Right ventricle myocardium inferior (tissue), 1 donor: ENCODE results near the gene ZNF785. TPM values are rescaled to one million over a fixed set of nuclear protein-coding genes. Genes with fewer than 3 reads are reported as not detected.
A peak's percentile ranks its signal among the peaks of the same experiment; 100 is the strongest.
"Not testable (repeated sequence)": the region's sequence is repeated elsewhere in the genome, so short reads cannot be mapped to it uniquely, and the experiment has no call there.

Source experiments
- ATAC-seq: fragments of 200-7000 bp; cut with Tn5 transposase; one replicate; pipeline ENCODE4 v1.9.1; 2020; ENCODE audit warnings: mild to moderate bottlenecking, moderate library complexity
- DNase-seq: peaks from one replicate; pipeline ENCODE4 v3.0.0; 2021; ENCODE audit errors: missing footprints
- intact Hi-C: fragments of 100-400 bp; cut with DNase I; formaldehyde crosslinking; loops from one replicate; pipeline ENCODE4 v1.11.0; 2022
- total RNA-seq: library from RNA; stranded (reverse); fragmentation: NEBNext Ultra II Directional; extraction: Animal tissue kit (Norgen Biotek cat#: 25700); gene quantifications from one replicate; pipeline ENCODE4 v1.2.1, GENCODE V29; 2021
- donor health status: DM: no; HTN: yes; CAD: no; lungs with severe emphysema.

Gene ZNF785
- total RNA-seq, 1 donor from 2014 or later = 7.6 TPM

- DNase-seq (no peak), ATAC-seq (peak; percentile 3)
- intact Hi-C loops = no loop called here
Observed at GRCh38 chr16:30604316-30604947, 18.9 kb upstream of the ZNF785 start.

GRCh38 chr16:30603945-30604315 is 18.4 kb upstream of the ZNF785 start:
- intact Hi-C loops = no loop called here
- ATAC-seq (peak; percentile 38), DNase-seq (no peak)

- no peak for ATAC-seq
- no peak for DNase-seq
- intact Hi-C loops = no loop called here
Observed at GRCh38 chr16:30602616-30603277, 17.2 kb upstream of the ZNF785 start.

- DNase-seq (no peak), ATAC-seq (no peak)
- intact Hi-C loops = no loop called here
Observed at GRCh38 chr16:30601966-30602365, 16.5 kb upstream of the ZNF785 start.

- intact Hi-C loops = no loop called here
- no peak for DNase-seq
Observed at GRCh38 chr16:30600929-30601328, 15.4 kb upstream of the ZNF785 start.

GRCh38 chr16:30600215-30600614 is 14.7 kb upstream of the ZNF785 start:
- ATAC-seq (no peak), DNase-seq (no peak)
- intact Hi-C loops = no loop called here

More at GRCh38 chr16:30600929-30601328, 15.4 kb upstream of the ZNF785 start:
- no peak for ATAC-seq

- DNase-seq (no peak), ATAC-seq (no peak)
- intact Hi-C loops = no loop called here
Observed at GRCh38 chr16:30592871-30593270, 7.4 kb upstream of the ZNF785 start.

GRCh38 chr16:30590869-30591268 is 5.4 kb upstream of the ZNF785 start:
- ATAC-seq, intact Hi-C loops, DNase-seq: not testable (repeated sequence)

GRCh38 chr16:30589582-30589981 is 4.1 kb upstream of the ZNF785 start:
- ATAC-seq, DNase-seq: not testable (repeated sequence)
- intact Hi-C loops = loop anchor here (5.0 kb wide), 2 partner anchors 103 to 157 kb away; partner anchors contain the start of gene DCTPP1

GRCh38 chr16:30588651-30589050 is 3.2 kb upstream of the ZNF785 start:
- no peak for DNase-seq
- ATAC-seq = no peak
- intact Hi-C loops = loop anchor here (5.0 kb wide), 2 partner anchors 104 to 156 kb away; partner anchors contain the start of gene DCTPP1

- ATAC-seq = peak; percentile 17
- intact Hi-C loops = loop anchor here (2.0 to 5.0 kb wide), 3 partner anchors 44 to 153 kb away; partner anchors contain the start of gene DCTPP1
Observed at GRCh38 chr16:30585022-30585399, 486 bp downstream of the ZNF785 start.

GRCh38 chr16:30582611-30583340 is 2.7 kb downstream of the ZNF785 start:
- intact Hi-C loops = no loop called here
- no peak for DNase-seq
- ATAC-seq = no peak

More at GRCh38 chr16:30585022-30585399, 486 bp downstream of the ZNF785 start:
- DNase-seq = no peak

- intact Hi-C loops = no loop called here
Observed at GRCh38 chr16:30581457-30581856, 4.0 kb downstream of the ZNF785 start.

GRCh38 chr16:30574678-30575077 is 10.8 kb downstream of the ZNF785 start:
- no peak for ATAC-seq
- intact Hi-C loops = loop anchor here (5.0 kb wide), 2 partner anchors 78 to 127 kb away; partner anchors contain the start of genes PRR14 and SEPHS2
- no peak for DNase-seq

More at GRCh38 chr16:30581457-30581856, 4.0 kb downstream of the ZNF785 start:
- no peak for ATAC-seq
- no peak for DNase-seq

GRCh38 chr16:30571445-30572322 is 13.8 kb downstream of the ZNF785 start, which contains the start of gene ZNF688:
Gene ZNF688 (minus strand): TSS chr16:30571714. CDS start chr16:30571629, 85 bp downstream.
- intact Hi-C loops = loop anchor here (1.0 to 5.0 kb wide), 3 partner anchors 36 to 124 kb away; partner anchors contain the start of genes PRR14 and SEPHS2
- peak; percentile 95 for DNase-seq
- ATAC-seq = peak; percentile 92

- ATAC-seq = peak; percentile 6
- intact Hi-C loops = loop anchor here (1.0 to 5.0 kb wide), 3 partner anchors 36 to 124 kb away; partner anchors contain the start of genes PRR14 and SEPHS2
- no peak for DNase-seq
Observed at GRCh38 chr16:30570636-30571444, 14.7 kb downstream of the ZNF785 start.
